K562 (cell line): Measurements from ENCODE around the gene SHISA2. TPM values are rescaled to one million over a fixed set of nuclear protein-coding genes. Genes with fewer than 3 reads are reported as not detected.

Experiments used
- ATAC-seq: fragments of 200-7000 bp; cut with Tn5 transposase; 3 replicates; pipeline ENCODE4 v1.9.1; 2020; ENCODE audit warnings: moderate library complexity
- BruUV-seq: library from RNA; stranded (reverse); fragments of 400-500 nt; replicated peaks from 2 replicates; lab custom pipeline; 2021; lab: Mats Ljungman, UMichigan
- CTCF ChIA-PET: fragments of 300-600 bp; formaldehyde crosslinking; extraction: SDS; loops from one replicate; lab custom pipeline; 2021; ENCODE audit warnings: low intra/inter-chr PET ratio; lab: Yijun Ruan, JAX
- POLR2A ChIA-PET: fragments of 300-600, 350-650 bp; sonication (Branson Sonifier 250); formaldehyde crosslinking; extraction: SDS; loops from one replicate; lab custom pipeline; 2021; ENCODE audit warnings: antibody characterized with exemption, inconsistent platforms; lab: Yijun Ruan, JAX
- DNase-seq, 4 experiments: peaks; one replicate each; pipeline versions ENCODE4 v3.0.0 to v3.0.0-alpha.2; 2011 to 2018; ENCODE audit warnings: low spot score in 3 of 4, mixed read lengths in 3 of 4; ENCODE audit errors: extremely low read depth in 1 of 4
- FAIRE-seq: peaks from 2 replicates; lab custom pipeline; 2011; peaks lifted over from hg19 to GRCh38; lab: Jason Lieb, UNC
- H2AFZ ChIP-seq: 2 replicates; pipeline ENCODE4 v1.6.0; 2011; ENCODE audit warnings: low read depth, low read length, control low read depth, inconsistent platforms
- H3K27ac ChIP-seq: fragments of 200-600 bp; 3 replicates; pipeline ENCODE4 v1.8.0; 2011; ENCODE audit warnings: low read depth, mild to moderate bottlenecking, control low read depth, inconsistent platforms, low read length, moderate library complexity, mixed read lengths; ENCODE audit errors: extremely low read depth
- H3K27me3 ChIP-seq, 2 experiments: fragments of 300-600 bp in 1 of 2; 2 replicates in 1 of 2; 3 replicates in 1 of 2; pipeline versions ENCODE4 v1.6.0 to v1.8.0; 2011; ENCODE audit warnings: inconsistent platforms in 2 of 2, low read length in 2 of 2, mild to moderate bottlenecking in 1 of 2, mixed read lengths in 1 of 2, moderate library complexity in 1 of 2; ENCODE audit not compliant: control insufficient read depth in 2 of 2, insufficient read depth in 2 of 2
- H3K36me3 ChIP-seq: fragments of 300-600 bp; 3 replicates; pipeline ENCODE4 v1.8.0; 2011; ENCODE audit warnings: mild to moderate bottlenecking, low read length, inconsistent platforms; ENCODE audit not compliant: control insufficient read depth, insufficient read depth
- H3K4me1 ChIP-seq, 2 experiments: fragments of 200-600 bp in 1 of 2; replicated peaks in 1 of 2; 2 replicates in 1 of 2; 3 replicates in 1 of 2; pipeline versions ENCODE4 v1.5.1 to v1.8.0; 2011; ENCODE audit warnings: inconsistent platforms in 2 of 2, low read length in 2 of 2, mild to moderate bottlenecking in 1 of 2, mixed read lengths in 1 of 2, moderate library complexity in 1 of 2; ENCODE audit not compliant: control insufficient read depth in 2 of 2, insufficient read depth in 2 of 2
- H3K4me2 ChIP-seq: 2 replicates; pipeline ENCODE4 v1.6.1; 2011; ENCODE audit warnings: low read length, control low read depth, inconsistent platforms, mixed read lengths; ENCODE audit not compliant: insufficient read depth
- H3K4me3 ChIP-seq: fragments of 200-600 bp; sonication (generic), shearing (Covaris generic); 2 replicates; pipeline ENCODE4 v1.5.1; 2016; ENCODE audit warnings: control low read depth, inconsistent platforms
- H3K79me2 ChIP-seq: fragments of 200-600 bp; 3 replicates; pipeline ENCODE4 v1.8.0; 2011; ENCODE audit warnings: low read length, inconsistent platforms; ENCODE audit not compliant: control insufficient read depth, insufficient read depth
- H3K9ac ChIP-seq, 2 experiments: 2 replicates each; pipeline versions ENCODE4 v1.6.0 to v1.6.1; 2011; ENCODE audit warnings: low read depth in 2 of 2, low read length in 2 of 2, control low read depth in 1 of 2, inconsistent platforms in 1 of 2, mild to moderate bottlenecking in 1 of 2, mixed read lengths in 1 of 2; ENCODE audit not compliant: insufficient read depth in 1 of 2
- H3K9me1 ChIP-seq: one replicate; pipeline ENCODE4 v1.6.0; 2011; ENCODE audit warnings: inconsistent platforms, mild to moderate bottlenecking, low read length, moderate library complexity; ENCODE audit not compliant: control insufficient read depth, insufficient read depth
- H3K9me3 ChIP-seq: replicated peaks from 2 replicates; pipeline ENCODE4 v1.5.1; 2011; ENCODE audit warnings: low read depth, low read length, inconsistent platforms; ENCODE audit not compliant: control insufficient read depth, insufficient read depth
- H4K20me1 ChIP-seq: replicated peaks from 2 replicates; pipeline ENCODE4 v1.6.1; 2011; ENCODE audit warnings: low read length, inconsistent platforms, mixed read lengths; ENCODE audit not compliant: control insufficient read depth, insufficient read depth
- BMI1 ChIP-seq: fragments of 150-350 bp; IDR thresholded peaks from 2 replicates; pipeline ENCODE4 v1.6.1; 2014; ENCODE audit warnings: low read length
- CSDE1 ChIP-seq, 2 experiments: fragments of 450-650 bp; IDR thresholded peaks; 2 replicates each; pipeline ENCODE4 v1.6.1; 2016; ENCODE audit warnings: mild to moderate bottlenecking in 1 of 2
- EWSR1 ChIP-seq: fragments of 450-650 bp; IDR thresholded peaks from 2 replicates; pipeline ENCODE4 v1.6.1; 2018; ENCODE audit warnings: borderline replicate concordance, mild to moderate bottlenecking, low read depth, moderate library complexity; ENCODE audit not compliant: partially characterized antibody
- FOS ChIP-seq: IDR thresholded peaks from 3 replicates; pipeline ENCODE4 v1.6.1; 2011; ENCODE audit not compliant: insufficient read length; ENCODE audit errors: extremely low read depth
- NCOA6 ChIP-seq: fragments of 450-650 bp; IDR thresholded peaks from 2 replicates; pipeline ENCODE4 v1.6.1; 2017; ENCODE audit warnings: mild to moderate bottlenecking
- POLR3G ChIP-seq: IDR thresholded peaks from 2 replicates; pipeline ENCODE4 v1.6.1; 2011; ENCODE audit not compliant: insufficient read length, insufficient replicate concordance; ENCODE audit errors: extremely low read depth
- RBFOX2 ChIP-seq: fragments of 200-400 bp; formaldehyde crosslinking; IDR thresholded peaks from 2 replicates; pipeline ENCODE4 v1.6.1; 2017; ENCODE audit warnings: low read depth, mild to moderate bottlenecking, low read length, moderate library complexity
- RBM22 ChIP-seq: fragments of 200-400 bp; formaldehyde crosslinking; IDR thresholded peaks from 2 replicates; pipeline ENCODE4 v1.6.1; 2018; ENCODE audit warnings: low read length, low read depth; ENCODE audit not compliant: poor library complexity, severe bottlenecking
- RFX5 ChIP-seq: IDR thresholded peaks from 2 replicates; pipeline ENCODE4 v1.6.1; 2011; ENCODE audit warnings: low read depth, mild to moderate bottlenecking, improper control_type of control experiment, low read length
- STAG1 ChIP-seq: sonication (generic); formaldehyde crosslinking; IDR thresholded peaks from 2 replicates; pipeline ENCODE4 v1.5.0; 2020; ENCODE audit warnings: missing genetic modification reagents, borderline replicate concordance
- ZFP1 ChIP-seq: fragments of 450-650 bp; formaldehyde crosslinking; IDR thresholded peaks from 2 replicates; pipeline ENCODE4 v1.4.0; 2020; ENCODE audit warnings: mild to moderate bottlenecking, mixed read lengths
- ZFP30 ChIP-seq: fragments of 250-450 bp; sonication (Bioruptor Pico); IDR thresholded peaks from 2 replicates; pipeline ENCODE4 v1.8.0; 2022; ENCODE audit warnings: moderate library complexity, mild to moderate bottlenecking, inconsistent platforms, borderline replicate concordance
- ZNF79 ChIP-seq: fragments of 250-450 bp; sonication (Bioruptor Pico); IDR thresholded peaks from 2 replicates; pipeline ENCODE4 v1.4.0; 2020; ENCODE audit warnings: low read depth, mild to moderate bottlenecking, moderate library complexity
- WGBS: fragments of 100-300 bp; shearing (Covaris generic); methylation state at CpG from one replicate; pipeline ENCODE4 v1.1.6; 2016; ENCODE audit warnings: low coverage, mixed read lengths; ENCODE audit not compliant: insufficient coverage; ENCODE audit errors: missing lambda C conversion rate; 5-methylcytosine and 5-hydroxymethylcytosine counted together
- in situ Hi-C: fragments of 300-500 bp; cut with MboI; formaldehyde crosslinking; loops from 4 replicates; pipeline ENCODE4 v1.15.0; 2018; ENCODE audit warnings: inconsistent platforms, mixed read lengths
- intact Hi-C: fragments of 100-400 bp; cut with micrococcal nuclease; formaldehyde crosslinking; loops from 2 replicates; pipeline ENCODE4 v1.14.2; 2022
- polyA plus RNA-seq, 8 experiments: library from polyadenylated mRNA; depleted of rRNA in 4 of 8; stranded (reverse) in 5 of 8; unstranded in 3 of 8; fragments of >200 nt; fragmentation: Nextera tagmentation in 2 of 8; fragmentation: Illumina TruSeq in 1 of 8; extraction: Ambion mirVana in 2 of 8; extraction: Trizol in 1 of 8; gene quantifications; 2 replicates each; pipeline versions ENCODE4 v1.2.1 to v1.2.3, GENCODE V29; 2011 to 2014; ENCODE audit warnings: inconsistent platforms in 1 of 8, missing spikeins in 1 of 8
- total RNA-seq, 7 experiments: library from RNA; depleted of rRNA in 6 of 7; stranded (reverse); fragments of >200 nt in 6 of 7; fragmentation: Illumina TruSeq in 2 of 7; extraction: Trizol in 2 of 7; gene quantifications; 2 replicates each; pipeline versions ENCODE4 v1.2.1 to v1.2.3, GENCODE V29; 2011 to 2021; ENCODE audit warnings: low replicate concordance in 1 of 7
- TF ChIP-seq, protein P1 (sequence below): fragments of 450-650 bp; IDR thresholded peaks from 2 replicates; pipeline ENCODE4 v1.7.1; 2018; ENCODE audit warnings: mild to moderate bottlenecking, low read depth; ENCODE audit not compliant: partially characterized antibody
- TF ChIP-seq, protein P2 (sequence below): fragments of 250-450 bp; sonication (Bioruptor Pico); IDR thresholded peaks from 2 replicates; pipeline ENCODE4 v1.4.0; 2020

The SHISA2 gene
- total and polyA plus RNA-seq, 9 of the 15 experiments (the other 6 are each of a cell fraction or from before 2014, with no cell fraction given) = not detected

DNA sequence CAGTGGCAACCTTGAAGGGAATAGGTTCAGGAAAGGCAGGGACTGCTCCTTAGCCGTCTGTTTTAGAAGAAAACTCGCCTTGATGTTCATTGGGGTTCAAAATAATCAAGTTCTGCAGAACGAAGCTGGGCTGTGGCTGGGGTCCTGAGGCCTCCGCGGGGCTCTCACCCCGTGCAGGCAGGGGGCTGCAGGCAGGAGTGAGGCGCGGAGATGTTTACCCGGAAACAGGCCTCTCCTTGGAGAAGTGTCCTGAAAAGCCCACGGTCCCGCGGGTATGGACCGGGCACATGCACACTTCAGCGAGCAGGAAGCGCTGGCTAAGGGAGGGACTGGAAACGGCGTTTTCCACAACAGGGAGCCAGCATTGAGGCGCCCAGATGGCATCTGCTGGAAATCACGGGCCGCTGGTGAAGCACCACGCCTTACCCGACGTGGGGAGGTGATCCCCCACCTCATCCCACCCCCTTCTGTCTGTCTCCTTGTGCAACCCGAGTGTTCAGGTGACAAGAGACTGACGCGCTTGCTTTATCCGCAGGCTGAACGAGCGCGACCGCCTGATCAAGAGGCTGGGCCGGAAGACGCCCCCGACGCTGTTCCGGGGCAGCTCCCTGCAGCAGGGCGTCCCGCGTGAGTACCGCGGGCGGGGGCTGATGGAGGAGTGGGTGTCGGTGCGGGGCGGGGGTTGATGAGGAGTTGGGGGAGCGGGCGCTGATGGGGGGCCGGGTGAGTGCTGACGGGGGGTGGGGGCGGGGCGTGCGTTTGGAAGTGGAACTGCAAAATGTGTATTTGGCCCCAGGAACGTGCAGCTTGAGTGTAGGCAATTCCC is 39.6 kb downstream of the SHISA2 start:
- Histone ChIP-seq H3K4me2 (no peak overlapping the region), H3K27me3 (peaks cover 0 to 11% of the 10 kb centered on the region in 2 experiments; a peak in 2 of 5 replicates), H3K9me3 (no peaks in the 10 kb centered on the region), H3K4me3 (no peak overlapping the region), H3K36me3 (no peaks in the 10 kb centered on the region), H4K20me1 (no peaks in the 10 kb centered on the region), H3K9me1 (no peaks in the 10 kb centered on the region), H2AFZ (no peak overlapping the region), H3K9ac (no peak overlapping the region), H3K27ac (no peak overlapping the region), H3K4me1 (no peaks in the 10 kb centered on the region), H3K79me2 (no peaks in the 10 kb centered on the region)
- WGBS = 1% methylated on average over 23 of the region's 53 CpGs
- FAIRE-seq (no peak), DNase-seq (no peak), ATAC-seq (no peak)
- BruUV-seq = no TSS peak
- ChIA-PET CTCF (no interaction called here), POLR2A (no interaction called here)
- intact Hi-C loops = no loop called here
- in situ Hi-C loops = no loop called here
- TF ChIP-seq ZFP1 (CRISPR knock-in tag) = no peak
- no peak for TF ChIP-seq RBFOX2
- no peak for TF ChIP-seq POLR3G
- no peak for TF ChIP-seq RBM22
- TF ChIP-seq BMI1 = no peak
- TF ChIP-seq STAG1 (CRISPR knock-in tag) = no peak
- no peak for TF ChIP-seq ZNF79 (CRISPR knock-in tag)
- no peak for TF ChIP-seq CSDE1 (IDR thresholded peaks at IDR 0.05)
- TF ChIP-seq FOS = no peak
- TF ChIP-seq, protein P1, sequence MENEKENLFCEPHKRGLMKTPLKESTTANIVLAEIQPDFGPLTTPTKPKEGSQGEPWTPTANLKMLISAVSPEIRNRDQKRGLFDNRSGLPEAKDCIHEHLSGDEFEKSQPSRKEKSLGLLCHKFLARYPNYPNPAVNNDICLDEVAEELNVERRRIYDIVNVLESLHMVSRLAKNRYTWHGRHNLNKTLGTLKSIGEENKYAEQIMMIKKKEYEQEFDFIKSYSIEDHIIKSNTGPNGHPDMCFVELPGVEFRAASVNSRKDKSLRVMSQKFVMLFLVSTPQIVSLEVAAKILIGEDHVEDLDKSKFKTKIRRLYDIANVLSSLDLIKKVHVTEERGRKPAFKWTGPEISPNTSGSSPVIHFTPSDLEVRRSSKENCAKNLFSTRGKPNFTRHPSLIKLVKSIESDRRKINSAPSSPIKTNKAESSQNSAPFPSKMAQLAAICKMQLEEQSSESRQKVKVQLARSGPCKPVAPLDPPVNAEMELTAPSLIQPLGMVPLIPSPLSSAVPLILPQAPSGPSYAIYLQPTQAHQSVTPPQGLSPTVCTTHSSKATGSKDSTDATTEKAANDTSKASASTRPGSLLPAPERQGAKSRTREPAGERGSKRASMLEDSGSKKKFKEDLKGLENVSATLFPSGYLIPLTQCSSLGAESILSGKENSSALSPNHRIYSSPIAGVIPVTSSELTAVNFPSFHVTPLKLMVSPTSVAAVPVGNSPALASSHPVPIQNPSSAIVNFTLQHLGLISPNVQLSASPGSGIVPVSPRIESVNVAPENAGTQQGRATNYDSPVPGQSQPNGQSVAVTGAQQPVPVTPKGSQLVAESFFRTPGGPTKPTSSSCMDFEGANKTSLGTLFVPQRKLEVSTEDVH = no peak
- TF ChIP-seq NCOA6 = no peak
- no peak for TF ChIP-seq RFX5
- TF ChIP-seq ZFP30 = no peak
- TF ChIP-seq, protein P2, sequence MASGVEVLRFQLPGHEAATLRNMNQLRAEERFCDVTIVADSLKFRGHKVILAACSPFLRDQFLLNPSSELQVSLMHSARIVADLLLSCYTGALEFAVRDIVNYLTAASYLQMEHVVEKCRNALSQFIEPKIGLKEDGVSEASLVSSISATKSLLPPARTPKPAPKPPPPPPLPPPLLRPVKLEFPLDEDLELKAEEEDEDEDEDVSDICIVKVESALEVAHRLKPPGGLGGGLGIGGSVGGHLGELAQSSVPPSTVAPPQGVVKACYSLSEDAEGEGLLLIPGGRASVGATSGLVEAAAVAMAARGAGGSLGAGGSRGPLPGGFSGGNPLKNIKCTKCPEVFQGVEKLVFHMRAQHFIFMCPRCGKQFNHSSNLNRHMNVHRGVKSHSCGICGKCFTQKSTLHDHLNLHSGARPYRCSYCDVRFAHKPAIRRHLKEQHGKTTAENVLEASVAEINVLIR (CRISPR knock-in tag) = no peak
- TF ChIP-seq EWSR1 = no peak
